OCI-LY1 (cell line): ENCODE results near the gene DRC7.

Source experiments
- EZH2 ChIP-seq: fragments of 200-600 bp; sonication (generic), shearing (Covaris generic); IDR thresholded peaks from 2 replicates; pipeline ENCODE4 v1.8.0; 2017; ENCODE audit warnings: borderline replicate concordance, mixed run types, mild to moderate bottlenecking, antibody characterized with exemption, low read length, moderate library complexity, mixed read lengths
- TF ChIP-seq, protein P1 (sequence below): fragments of 200-600 bp; sonication (generic), shearing (Covaris generic); IDR thresholded peaks from 2 replicates; pipeline ENCODE4 v1.5.1; 2017; ENCODE audit warnings: mild to moderate bottlenecking, antibody characterized with exemption, low read length, moderate library complexity, mixed read lengths

DNA sequence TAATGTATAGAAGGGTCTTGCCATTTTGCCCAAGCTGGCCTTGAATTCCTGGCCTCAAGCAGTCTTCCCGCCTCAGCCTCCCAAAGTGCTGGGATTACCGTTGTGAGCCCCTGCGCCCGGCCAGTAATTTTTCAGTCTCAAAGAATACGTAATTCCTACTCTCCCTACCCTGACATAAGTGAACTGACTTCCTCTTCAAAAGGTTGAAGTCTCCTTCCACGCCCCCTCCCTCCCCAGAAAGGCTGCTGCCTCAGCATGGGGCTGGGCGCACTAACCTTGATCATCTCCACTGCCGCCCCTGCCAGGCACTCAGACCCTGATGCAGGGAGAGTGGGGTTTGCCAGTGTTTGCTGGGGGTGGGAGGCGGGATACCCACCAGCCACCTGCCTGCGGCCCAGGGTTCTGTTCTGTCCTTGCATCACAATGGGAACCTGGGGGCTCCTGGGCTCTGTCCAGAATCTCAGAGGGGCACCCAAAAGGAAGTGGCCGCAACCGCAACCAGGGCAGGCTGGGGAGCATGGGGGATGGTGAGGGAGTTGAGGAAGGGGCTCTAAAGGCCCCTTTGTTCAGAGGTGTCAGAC lies 80.2 kb downstream of the DRC7 start:
- TF ChIP-seq EZH2: no peak
- TF ChIP-seq, protein P1, sequence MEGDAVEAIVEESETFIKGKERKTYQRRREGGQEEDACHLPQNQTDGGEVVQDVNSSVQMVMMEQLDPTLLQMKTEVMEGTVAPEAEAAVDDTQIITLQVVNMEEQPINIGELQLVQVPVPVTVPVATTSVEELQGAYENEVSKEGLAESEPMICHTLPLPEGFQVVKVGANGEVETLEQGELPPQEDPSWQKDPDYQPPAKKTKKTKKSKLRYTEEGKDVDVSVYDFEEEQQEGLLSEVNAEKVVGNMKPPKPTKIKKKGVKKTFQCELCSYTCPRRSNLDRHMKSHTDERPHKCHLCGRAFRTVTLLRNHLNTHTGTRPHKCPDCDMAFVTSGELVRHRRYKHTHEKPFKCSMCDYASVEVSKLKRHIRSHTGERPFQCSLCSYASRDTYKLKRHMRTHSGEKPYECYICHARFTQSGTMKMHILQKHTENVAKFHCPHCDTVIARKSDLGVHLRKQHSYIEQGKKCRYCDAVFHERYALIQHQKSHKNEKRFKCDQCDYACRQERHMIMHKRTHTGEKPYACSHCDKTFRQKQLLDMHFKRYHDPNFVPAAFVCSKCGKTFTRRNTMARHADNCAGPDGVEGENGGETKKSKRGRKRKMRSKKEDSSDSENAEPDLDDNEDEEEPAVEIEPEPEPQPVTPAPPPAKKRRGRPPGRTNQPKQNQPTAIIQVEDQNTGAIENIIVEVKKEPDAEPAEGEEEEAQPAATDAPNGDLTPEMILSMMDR: no peak
